Tibial artery (tissue), 4 donors: ENCODE results near the gene DENND6B.

Experiments used
- DNase-seq, 2 donors: peaks; one replicate each; pipeline ENCODE4 v3.0.0-alpha.2; 2019
- H3K27ac ChIP-seq, 2 donors: fragments of 200-600 bp; sonication (generic) in 1 of 2; 1 replicate in 1 of 2; 2 replicates in 1 of 2; pipeline ENCODE4 v1.5.1; 2018 to 2019; ENCODE audit warnings: mild to moderate bottlenecking in 1 of 2
- H3K27me3 ChIP-seq, 2 donors: fragments of 200-600 bp; sonication (generic) in 1 of 2; one replicate each; pipeline versions ENCODE4 v1.5.1 to v1.6.0; 2016 to 2019
- H3K36me3 ChIP-seq, 3 donors: fragments of 200-600 bp; sonication (generic) in 2 of 3; one replicate each; pipeline ENCODE4 v1.5.1; 2016 to 2019; ENCODE audit warnings: mild to moderate bottlenecking in 2 of 3
- H3K4me1 ChIP-seq, 4 donors: fragments of 200-600 bp; sonication (generic) in 2 of 4; 1 replicate in 3 of 4; 2 replicates in 1 of 4; pipeline ENCODE4 v1.5.1; 2016 to 2019
- H3K4me3 ChIP-seq, 2 donors: fragments of 200-600 bp; sonication (generic) in 1 of 2; 1 replicate in 1 of 2; 2 replicates in 1 of 2; pipeline ENCODE4 v1.5.1; 2018 to 2019; ENCODE audit warnings: mild to moderate bottlenecking in 2 of 2
- H3K9me3 ChIP-seq, 3 donors: fragments of 200-600 bp; sonication (generic) in 1 of 3; one replicate each; pipeline ENCODE4 v1.5.1; 2016 to 2019
- intact Hi-C: fragments of 100-400 bp; cut with DNase I; formaldehyde crosslinking; loops from one replicate; pipeline ENCODE4 v1.15.0; 2023; ENCODE audit warnings: low total_unique reads
- TF ChIP-seq, protein P1 (sequence below), 2 experiments: fragments of 200-600 bp in 1 of 2; fragments of 450-650 bp in 1 of 2; IDR thresholded peaks; one replicate each; pipeline ENCODE4 v1.5.1; 2017 to 2019; ENCODE audit warnings: antibody characterized with exemption in 2 of 2, mild to moderate bottlenecking in 1 of 2, moderate library complexity in 1 of 2

Gene DENND6B

DNA sequence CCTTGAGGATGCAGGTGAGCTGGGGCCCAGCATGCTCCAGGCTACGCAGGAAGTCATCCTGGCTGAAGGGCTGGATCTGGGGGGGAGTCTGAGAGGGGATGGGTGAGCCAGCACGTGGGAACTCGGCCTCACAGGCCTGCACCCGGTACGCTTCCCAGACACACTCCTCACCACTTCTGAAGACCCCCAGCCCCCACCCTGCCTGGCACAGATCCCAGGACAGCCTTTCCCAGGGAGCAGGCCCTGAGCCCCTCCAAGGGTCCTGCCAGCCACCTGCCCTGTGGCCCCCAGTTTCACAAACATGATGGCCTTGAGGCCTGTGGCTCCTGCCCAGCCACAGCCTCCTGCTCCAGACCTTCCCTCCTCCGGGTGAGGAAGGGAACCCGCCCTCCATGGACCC, 13.8 kb downstream of the DENND6B start:
- H3K36me3 ChIP-seq, result no peaks in the 10 kb centered on the region

DNA sequence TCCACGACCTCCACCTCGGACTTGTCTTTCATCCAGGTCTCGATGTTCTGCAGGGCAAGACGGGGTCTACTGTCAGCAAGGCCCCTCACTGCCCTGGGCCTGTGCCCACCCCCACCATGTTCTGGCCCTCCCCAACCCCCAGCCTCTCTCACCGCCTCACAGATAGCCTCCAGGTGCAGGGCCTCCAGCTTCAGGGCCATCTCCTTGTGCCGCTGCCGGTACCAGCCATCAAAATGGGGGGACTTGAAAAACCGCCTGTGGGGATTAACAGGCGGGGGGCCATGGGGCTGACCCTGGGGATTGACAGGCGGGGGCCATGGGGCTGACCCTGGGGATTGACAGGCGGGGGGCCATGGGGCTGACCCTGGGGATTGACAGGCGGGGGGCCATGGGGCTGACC, 14.4 kb downstream of the DENND6B start:
- intact Hi-C loops, result no loop called here
- H3K36me3 ChIP-seq, result no peaks in the 10 kb centered on the region
- peaks cover 0 to 23% (median 21%) of the 10 kb centered on the region in 4 donors for H3K4me1 ChIP-seq
- no peaks in the 10 kb centered on the region for H3K27me3 ChIP-seq
- no peak for DNase-seq
- no peak overlapping the region for H3K27ac ChIP-seq
- TF ChIP-seq, protein P1, sequence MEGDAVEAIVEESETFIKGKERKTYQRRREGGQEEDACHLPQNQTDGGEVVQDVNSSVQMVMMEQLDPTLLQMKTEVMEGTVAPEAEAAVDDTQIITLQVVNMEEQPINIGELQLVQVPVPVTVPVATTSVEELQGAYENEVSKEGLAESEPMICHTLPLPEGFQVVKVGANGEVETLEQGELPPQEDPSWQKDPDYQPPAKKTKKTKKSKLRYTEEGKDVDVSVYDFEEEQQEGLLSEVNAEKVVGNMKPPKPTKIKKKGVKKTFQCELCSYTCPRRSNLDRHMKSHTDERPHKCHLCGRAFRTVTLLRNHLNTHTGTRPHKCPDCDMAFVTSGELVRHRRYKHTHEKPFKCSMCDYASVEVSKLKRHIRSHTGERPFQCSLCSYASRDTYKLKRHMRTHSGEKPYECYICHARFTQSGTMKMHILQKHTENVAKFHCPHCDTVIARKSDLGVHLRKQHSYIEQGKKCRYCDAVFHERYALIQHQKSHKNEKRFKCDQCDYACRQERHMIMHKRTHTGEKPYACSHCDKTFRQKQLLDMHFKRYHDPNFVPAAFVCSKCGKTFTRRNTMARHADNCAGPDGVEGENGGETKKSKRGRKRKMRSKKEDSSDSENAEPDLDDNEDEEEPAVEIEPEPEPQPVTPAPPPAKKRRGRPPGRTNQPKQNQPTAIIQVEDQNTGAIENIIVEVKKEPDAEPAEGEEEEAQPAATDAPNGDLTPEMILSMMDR (IDR thresholded peaks at IDR 0.05), result no peak
- no peak overlapping the region for H3K4me3 ChIP-seq
- no peaks in the 10 kb centered on the region for H3K9me3 ChIP-seq

More for the DNA sequence above, 13.8 kb downstream of the DENND6B start:
- H3K27ac ChIP-seq, result no peak overlapping the region
- intact Hi-C loops, result no loop called here
- no peak for DNase-seq
- no peaks in the 10 kb centered on the region for H3K9me3 ChIP-seq
- no peaks in the 10 kb centered on the region for H3K27me3 ChIP-seq
- H3K4me1 ChIP-seq, result peaks cover 0 to 20% (median 18%) of the 10 kb centered on the region in 4 donors
- no peak overlapping the region for H3K4me3 ChIP-seq
- TF ChIP-seq, protein P1 (IDR thresholded peaks at IDR 0.05), result no peak

DNA sequence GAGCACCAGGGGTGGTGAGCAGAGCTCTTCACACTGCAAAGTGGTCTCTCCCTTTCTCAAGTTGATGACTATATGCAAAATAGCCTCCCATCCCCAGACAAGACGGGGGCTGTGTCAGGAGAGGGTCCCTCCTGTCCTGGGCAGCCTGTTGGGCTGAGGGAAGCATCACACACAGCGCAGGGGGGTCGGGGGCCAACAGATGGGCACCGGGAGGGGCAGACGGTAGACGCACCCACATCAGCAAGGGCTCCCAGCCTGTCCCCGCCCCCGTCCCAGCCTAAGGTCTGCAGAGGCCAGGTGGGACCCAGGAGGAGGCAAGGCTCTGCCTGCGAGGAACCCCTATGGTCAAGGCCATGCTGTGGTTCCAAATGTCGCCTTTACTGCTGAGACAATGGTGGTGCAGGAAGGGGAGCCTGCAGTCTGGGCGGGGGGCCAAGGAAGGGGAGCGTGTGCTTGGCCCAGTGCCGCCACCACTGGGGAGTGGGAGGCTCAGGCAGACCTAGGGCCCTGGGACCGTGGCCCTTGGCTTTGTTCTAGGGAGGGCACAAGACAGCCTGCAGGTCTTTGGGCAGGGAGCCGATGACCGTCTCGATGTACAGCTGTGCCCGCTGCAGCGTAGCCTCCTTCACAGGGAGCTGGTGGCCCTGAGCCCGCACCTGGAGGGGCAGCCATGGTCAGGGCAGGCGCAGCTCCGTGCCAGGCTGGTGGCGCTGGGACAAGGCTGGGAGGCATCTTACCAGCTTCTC, 15.0 kb downstream of the DENND6B start:
- Histone ChIP-seq H3K4me1 (peaks cover 0 to 23% (median 21%) of the 10 kb centered on the region in 4 donors), H3K36me3 (no peaks in the 10 kb centered on the region), H3K27ac (no peak overlapping the region), H3K27me3 (no peaks in the 10 kb centered on the region), H3K4me3 (no peak overlapping the region), H3K9me3 (no peaks in the 10 kb centered on the region)
- DNase-seq, result peak in 1 of 2 donors; percentile 67
- TF ChIP-seq, protein P1 (IDR thresholded peaks at IDR 0.05), result no peak
- intact Hi-C loops, result no loop called here

DNA sequence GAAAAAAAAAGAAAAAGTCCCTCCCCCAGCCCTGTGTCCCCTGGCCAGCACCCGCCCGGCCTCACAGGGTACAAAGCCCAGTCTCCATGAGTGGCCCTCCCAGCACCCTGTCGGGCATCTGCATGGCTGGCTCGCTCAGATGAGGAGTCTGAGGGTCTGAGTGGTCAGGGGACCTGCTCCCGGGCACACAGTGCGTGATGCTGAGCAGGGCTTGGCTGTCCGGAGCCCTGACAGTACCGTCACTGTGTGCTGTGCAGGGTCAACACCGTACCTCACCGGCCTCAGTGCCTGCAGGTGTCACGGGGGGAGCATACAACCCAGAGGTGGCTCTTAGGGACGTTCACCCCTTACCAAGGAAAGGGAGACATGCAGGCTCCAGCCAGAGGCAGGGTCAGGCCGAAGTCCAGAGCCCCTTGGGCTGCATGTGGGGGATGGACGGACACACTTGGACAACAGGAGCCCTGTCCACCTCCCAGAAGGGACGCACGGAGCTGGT, 15.8 kb downstream of the DENND6B start:
- DNase-seq, result peak in 1 of 2 donors; percentile 59
- Histone ChIP-seq H3K4me1 (peaks cover 0 to 23% (median 21%) of the 10 kb centered on the region in 4 donors), H3K36me3 (no peaks in the 10 kb centered on the region), H3K9me3 (no peaks in the 10 kb centered on the region), H3K27ac (no peak overlapping the region), H3K27me3 (no peaks in the 10 kb centered on the region), H3K4me3 (no peak overlapping the region)
- intact Hi-C loops, result no loop called here
- TF ChIP-seq, protein P1 (IDR thresholded peaks at IDR 0.05), result no peak

DNA sequence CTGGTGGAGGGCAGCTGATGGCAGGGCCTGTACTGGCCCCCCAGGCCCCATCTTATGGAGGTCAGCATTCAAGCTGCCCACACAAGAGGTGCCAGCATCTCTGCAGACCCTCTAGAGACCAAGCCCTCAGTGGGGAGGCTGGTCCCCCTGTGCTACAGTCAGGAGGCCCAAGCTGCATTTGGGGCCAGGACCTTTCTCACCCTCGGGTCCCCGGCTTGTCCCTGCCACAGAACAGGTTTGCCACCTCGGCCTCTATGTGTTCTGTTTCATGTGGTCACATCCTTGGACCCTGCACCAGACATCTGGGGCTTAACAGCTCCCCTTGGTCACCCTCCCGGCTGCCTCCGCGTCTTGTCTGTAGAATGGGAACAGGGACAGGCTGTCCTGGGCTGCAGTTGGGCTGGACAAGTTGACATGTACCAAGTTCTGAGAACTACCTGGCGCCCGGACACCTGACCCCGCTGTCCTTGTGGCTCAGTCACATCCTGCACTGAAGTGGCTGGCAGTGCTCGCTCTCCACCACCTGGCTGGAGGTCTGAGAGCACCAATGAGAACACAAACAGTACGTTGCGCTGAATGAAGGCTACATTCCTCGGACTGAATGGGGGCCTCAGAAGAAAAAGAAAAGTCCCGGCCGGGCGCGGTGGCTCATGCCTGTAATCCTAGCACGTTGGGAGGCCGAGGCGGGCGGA, 16.6 kb downstream of the DENND6B start:
- Histone ChIP-seq H3K9me3 (no peaks in the 10 kb centered on the region), H3K27ac (peak overlapping the region in 1 of 2 donors; percentile 95), H3K27me3 (no peaks in the 10 kb centered on the region), H3K4me3 (no peak overlapping the region), H3K4me1 (peaks cover 0 to 29% (median 28%) of the 10 kb centered on the region in 4 donors), H3K36me3 (no peaks in the 10 kb centered on the region)
- DNase-seq, result peak in 1 of 2 donors; percentile 64
- intact Hi-C loops, result no loop called here
- TF ChIP-seq, protein P1 (IDR thresholded peaks at IDR 0.05), result no peak
